ENCODE measurements around the gene ASTN2.

DNA sequence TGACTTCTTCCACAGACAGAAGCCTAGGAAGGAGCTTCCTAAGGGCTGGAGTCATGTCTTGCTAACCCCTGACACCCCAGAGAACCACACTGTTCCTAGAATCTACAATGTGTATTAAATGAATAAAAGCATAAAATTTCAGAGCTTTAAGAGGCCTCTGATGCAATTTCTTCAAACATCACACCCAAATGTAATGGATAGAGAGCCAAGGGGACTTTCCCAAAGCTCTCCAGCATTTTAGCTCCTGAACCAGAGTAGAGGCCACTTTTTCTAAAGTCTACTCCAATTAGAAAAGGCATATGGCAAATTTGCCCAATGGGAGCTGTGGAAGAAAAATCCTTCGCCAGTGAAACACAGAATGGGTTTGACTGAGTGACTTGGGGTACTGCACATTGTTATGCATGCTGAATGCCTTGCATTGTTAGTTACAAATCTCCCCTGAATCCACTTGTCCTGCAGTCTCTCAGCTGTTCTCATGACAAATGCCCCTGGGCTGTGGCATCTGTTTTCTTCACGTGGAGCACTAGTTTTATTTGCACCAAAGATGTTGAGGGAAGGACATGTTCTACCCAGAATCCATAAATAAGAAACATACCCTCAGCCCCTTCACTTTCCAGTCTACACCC lies 334.0 kb downstream of the ASTN2 start:
- TF ChIP-seq, protein P1, sequence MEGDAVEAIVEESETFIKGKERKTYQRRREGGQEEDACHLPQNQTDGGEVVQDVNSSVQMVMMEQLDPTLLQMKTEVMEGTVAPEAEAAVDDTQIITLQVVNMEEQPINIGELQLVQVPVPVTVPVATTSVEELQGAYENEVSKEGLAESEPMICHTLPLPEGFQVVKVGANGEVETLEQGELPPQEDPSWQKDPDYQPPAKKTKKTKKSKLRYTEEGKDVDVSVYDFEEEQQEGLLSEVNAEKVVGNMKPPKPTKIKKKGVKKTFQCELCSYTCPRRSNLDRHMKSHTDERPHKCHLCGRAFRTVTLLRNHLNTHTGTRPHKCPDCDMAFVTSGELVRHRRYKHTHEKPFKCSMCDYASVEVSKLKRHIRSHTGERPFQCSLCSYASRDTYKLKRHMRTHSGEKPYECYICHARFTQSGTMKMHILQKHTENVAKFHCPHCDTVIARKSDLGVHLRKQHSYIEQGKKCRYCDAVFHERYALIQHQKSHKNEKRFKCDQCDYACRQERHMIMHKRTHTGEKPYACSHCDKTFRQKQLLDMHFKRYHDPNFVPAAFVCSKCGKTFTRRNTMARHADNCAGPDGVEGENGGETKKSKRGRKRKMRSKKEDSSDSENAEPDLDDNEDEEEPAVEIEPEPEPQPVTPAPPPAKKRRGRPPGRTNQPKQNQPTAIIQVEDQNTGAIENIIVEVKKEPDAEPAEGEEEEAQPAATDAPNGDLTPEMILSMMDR (IDR thresholded peaks at IDR 0.05 in 2 of 3, conservative IDR thresholded peaks at IDR 0.05 in 1 of 3; ENCODE audit: insufficient read depth in 2 of 3, low read depth in 1 of 3, low read length in 3 of 3) = no peak
- no peak for TF ChIP-seq ZNF444 (CRISPR knock-in tag; IDR thresholded peaks at IDR 0.05)
- TF ChIP-seq ZFX (CRISPR knock-in tag; IDR thresholded peaks at IDR 0.05) = no peak
- TF ChIP-seq ZNF274 (IDR thresholded peaks at IDR 0.05; ENCODE audit: borderline replicate concordance, low read depth, low read length) = no peak
- TF ChIP-seq DNMT1 (IDR thresholded peaks at IDR 0.05) = no peak
- TF ChIP-seq EP300 (IDR thresholded peaks at IDR 0.05; ENCODE audit: low read length) = no peak
- no peak for TF ChIP-seq SP1 (CRISPR knock-in tag; IDR thresholded peaks at IDR 0.05)

Measured in K562 (cell line).